OCI-LY7 (cell line): Measurements from ENCODE around the gene FNTB. TPM values are rescaled to one million over a fixed set of nuclear protein-coding genes. Genes with fewer than 3 reads are reported as not detected.

Experiments used
- BruUV-seq: library from RNA; stranded (reverse); fragments of 400-500 nt; replicated peaks from 2 replicates; lab custom pipeline; 2021; lab: Mats Ljungman, UMichigan
- CTCF ChIA-PET: fragments of 300-600 bp; sonication (Branson Sonifier 250); formaldehyde crosslinking; loops from one replicate; lab custom pipeline; 2022; ENCODE audit warnings: antibody characterized with exemption; ENCODE audit not compliant: unreplicated experiment; lab: Charles Lee
- POLR2A ChIA-PET: fragments of 300-600 bp; sonication (Branson Sonifier 250); formaldehyde crosslinking; loops from one replicate; lab custom pipeline; 2022; ENCODE audit warnings: antibody characterized with exemption; lab: Charles Lee
- DNase-seq: peaks from one replicate; pipeline ENCODE4 v3.0.0-alpha.2; 2015; ENCODE audit warnings: low spot score
- H2AFZ ChIP-seq: fragments of 200-600 bp; sonication (generic), shearing (Covaris generic); 2 replicates; pipeline ENCODE4 v1.6.1; 2014; ENCODE audit warnings: mild to moderate bottlenecking, antibody characterized with exemption, low read length, moderate library complexity
- H3K27ac ChIP-seq: fragments of 200-600 bp; sonication (generic); 2 replicates; pipeline ENCODE4 v1.5.1; 2014; ENCODE audit warnings: mixed run types, low read depth, mild to moderate bottlenecking, moderate library complexity, low read length, inconsistent platforms; ENCODE audit not compliant: poor library complexity, severe bottlenecking
- H3K36me3 ChIP-seq: fragments of 200-600 bp; sonication (generic); 2 replicates; pipeline ENCODE4 v1.6.1; 2014; ENCODE audit warnings: mild to moderate bottlenecking, antibody characterized with exemption, low read length, moderate library complexity, mixed read lengths; ENCODE audit not compliant: insufficient read depth
- H3K4me1 ChIP-seq: fragments of 200-600 bp; sonication (generic); 2 replicates; pipeline ENCODE4 v1.5.1; 2014; ENCODE audit warnings: mild to moderate bottlenecking, low read length; ENCODE audit not compliant: insufficient read depth, poor library complexity, severe bottlenecking
- H3K4me2 ChIP-seq: fragments of 200-600 bp; sonication (generic); 2 replicates; pipeline ENCODE4 v1.6.1; 2014; ENCODE audit warnings: mild to moderate bottlenecking, low read length
- H3K4me3 ChIP-seq: fragments of 200-600 bp; sonication (generic); 2 replicates; pipeline ENCODE4 v1.5.1; 2014; ENCODE audit warnings: mild to moderate bottlenecking, low read depth, low read length; ENCODE audit not compliant: poor library complexity, severe bottlenecking
- H3K79me2 ChIP-seq: fragments of 200-600 bp; sonication (generic); 2 replicates; pipeline ENCODE4 v1.6.1; 2016; ENCODE audit warnings: low read depth, mild to moderate bottlenecking, low read length, moderate library complexity, mixed read lengths; ENCODE audit not compliant: insufficient read depth
- H3K9me2 ChIP-seq: fragments of 200-600 bp; sonication (generic); 2 replicates; pipeline ENCODE4 v1.6.1; 2016; ENCODE audit warnings: mild to moderate bottlenecking, low read length, mixed read lengths; ENCODE audit not compliant: insufficient read depth
- H3K9me3 ChIP-seq: fragments of 200-600 bp; sonication (generic); 2 replicates; pipeline ENCODE4 v1.6.1; 2014; ENCODE audit warnings: mild to moderate bottlenecking, mixed run types, low read length, mixed read lengths
- H4K20me1 ChIP-seq: fragments of 200-600 bp; sonication (generic); 2 replicates; pipeline ENCODE4 v1.6.1; 2014; ENCODE audit warnings: mild to moderate bottlenecking, antibody characterized with exemption, low read length, moderate library complexity, mixed read lengths; ENCODE audit not compliant: insufficient read depth
- EZH2phosphoT487 ChIP-seq: fragments of 200-600 bp; sonication (generic); IDR thresholded peaks from 2 replicates; pipeline ENCODE4 v1.6.1; 2018; ENCODE audit warnings: low read depth, borderline replicate concordance, mild to moderate bottlenecking, mixed run types, antibody characterized with exemption, low read length, moderate library complexity, mixed read lengths
- intact Hi-C: fragments of 100-400 bp; cut with micrococcal nuclease; formaldehyde crosslinking; loops from one replicate; pipeline ENCODE4 v1.10.0; 2022; ENCODE audit not compliant: unreplicated experiment
- total RNA-seq, 2 experiments: library from RNA; depleted of rRNA in 1 of 2; stranded (reverse); fragments of >200 nt in 1 of 2; shearing (Covaris generic) in 1 of 2; gene quantifications; 2 replicates each; pipeline ENCODE4 v1.2.3, GENCODE V29; 2014 to 2022
- TF ChIP-seq, protein P1 (sequence below): fragments of 200-600 bp; sonication (generic); conservative IDR thresholded peaks from 2 replicates; pipeline ENCODE4 v1.5.1; 2014; ENCODE audit warnings: mild to moderate bottlenecking, antibody characterized with exemption, low read length, moderate library complexity, mixed read lengths

FNTB gene
- total RNA-seq, 2 experiments from 2014 or later: 9.2 to 18.0 TPM

DNA sequence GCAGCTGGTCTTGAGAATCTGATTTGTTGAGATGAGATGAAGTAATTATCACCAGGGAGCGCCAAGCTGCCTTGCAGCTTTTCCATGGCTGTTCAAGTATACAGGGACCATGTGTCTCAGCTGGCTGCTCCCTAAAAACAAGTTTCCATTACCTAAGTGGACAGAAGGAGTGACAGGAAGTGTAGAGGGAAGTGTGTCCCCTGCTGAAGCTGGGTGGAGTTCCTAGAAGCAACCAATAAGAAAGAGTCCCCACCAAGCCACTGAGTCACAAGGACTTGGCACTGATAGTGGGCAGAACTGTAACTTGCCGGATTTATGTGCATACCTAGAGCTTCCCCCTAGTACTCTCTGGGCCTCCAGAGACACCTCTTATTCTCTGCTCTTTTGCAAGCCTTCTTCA, 42.7 kb upstream of the FNTB start:
- no peak overlapping the region for H3K27ac ChIP-seq
- TF ChIP-seq, protein P1, sequence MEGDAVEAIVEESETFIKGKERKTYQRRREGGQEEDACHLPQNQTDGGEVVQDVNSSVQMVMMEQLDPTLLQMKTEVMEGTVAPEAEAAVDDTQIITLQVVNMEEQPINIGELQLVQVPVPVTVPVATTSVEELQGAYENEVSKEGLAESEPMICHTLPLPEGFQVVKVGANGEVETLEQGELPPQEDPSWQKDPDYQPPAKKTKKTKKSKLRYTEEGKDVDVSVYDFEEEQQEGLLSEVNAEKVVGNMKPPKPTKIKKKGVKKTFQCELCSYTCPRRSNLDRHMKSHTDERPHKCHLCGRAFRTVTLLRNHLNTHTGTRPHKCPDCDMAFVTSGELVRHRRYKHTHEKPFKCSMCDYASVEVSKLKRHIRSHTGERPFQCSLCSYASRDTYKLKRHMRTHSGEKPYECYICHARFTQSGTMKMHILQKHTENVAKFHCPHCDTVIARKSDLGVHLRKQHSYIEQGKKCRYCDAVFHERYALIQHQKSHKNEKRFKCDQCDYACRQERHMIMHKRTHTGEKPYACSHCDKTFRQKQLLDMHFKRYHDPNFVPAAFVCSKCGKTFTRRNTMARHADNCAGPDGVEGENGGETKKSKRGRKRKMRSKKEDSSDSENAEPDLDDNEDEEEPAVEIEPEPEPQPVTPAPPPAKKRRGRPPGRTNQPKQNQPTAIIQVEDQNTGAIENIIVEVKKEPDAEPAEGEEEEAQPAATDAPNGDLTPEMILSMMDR: no peak
- TF ChIP-seq EZH2phosphoT487: no peak
- BruUV-seq: no TSS peak
- no peaks in the 10 kb centered on the region for H3K9me2 ChIP-seq
- H3K4me2 ChIP-seq: no peak overlapping the region
- H2AFZ ChIP-seq: no peak overlapping the region
- H4K20me1 ChIP-seq: no peaks in the 10 kb centered on the region
- no peaks in the 10 kb centered on the region for H3K9me3 ChIP-seq
- peaks cover 16% of the 10 kb centered on the region for H3K36me3 ChIP-seq
- H3K79me2 ChIP-seq: no peaks in the 10 kb centered on the region
- ChIA-PET CTCF (no interaction called here), POLR2A (no interaction called here)
- H3K4me1 ChIP-seq: no peaks in the 10 kb centered on the region
- DNase-seq: no peak
- H3K4me3 ChIP-seq: no peak overlapping the region
- intact Hi-C loops: loop anchor here (10.0 kb wide), 1 partner anchor 979 kb away; no protein-coding TSS in a partner anchor

DNA sequence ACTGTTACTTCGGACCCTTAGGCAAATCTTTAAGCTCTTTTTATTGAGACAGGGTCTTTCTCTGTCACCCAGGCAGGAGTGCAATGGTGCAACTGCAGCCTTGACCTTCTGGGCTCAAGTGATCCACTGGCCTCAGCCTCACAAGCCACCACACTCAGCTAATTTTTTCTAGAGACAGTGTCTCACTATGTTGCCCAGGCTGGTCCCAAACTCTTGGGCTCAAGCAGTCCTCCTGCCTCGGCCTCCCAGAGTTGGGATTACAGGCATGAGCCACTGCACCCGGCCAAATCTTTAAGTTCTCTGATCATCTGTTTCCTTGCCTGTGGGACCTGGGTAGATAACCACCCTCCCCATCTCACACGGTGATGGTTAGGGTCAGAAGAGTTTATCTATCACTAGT, 41.8 kb upstream of the FNTB start:
- no TSS peak for BruUV-seq
- Histone ChIP-seq H3K4me2 (no peak overlapping the region), H3K27ac (no peak overlapping the region), H3K4me1 (no peaks in the 10 kb centered on the region), H3K9me2 (no peaks in the 10 kb centered on the region), H3K4me3 (no peak overlapping the region), H2AFZ (no peak overlapping the region), H4K20me1 (no peaks in the 10 kb centered on the region), H3K9me3 (no peaks in the 10 kb centered on the region), H3K36me3 (peaks cover 16% of the 10 kb centered on the region), H3K79me2 (no peaks in the 10 kb centered on the region)
- intact Hi-C loops: loop anchor here (10.0 kb wide), 1 partner anchor 980 kb away; no protein-coding TSS in a partner anchor
- DNase-seq: no peak
- TF ChIP-seq, protein P1: no peak
- no peak for TF ChIP-seq EZH2phosphoT487
- ChIA-PET CTCF (no interaction called here), POLR2A (interaction anchor here (0.6 kb wide), 1 partner anchor 25 kb away, joined by 3 read pairs; no protein-coding TSS in a partner anchor)

DNA sequence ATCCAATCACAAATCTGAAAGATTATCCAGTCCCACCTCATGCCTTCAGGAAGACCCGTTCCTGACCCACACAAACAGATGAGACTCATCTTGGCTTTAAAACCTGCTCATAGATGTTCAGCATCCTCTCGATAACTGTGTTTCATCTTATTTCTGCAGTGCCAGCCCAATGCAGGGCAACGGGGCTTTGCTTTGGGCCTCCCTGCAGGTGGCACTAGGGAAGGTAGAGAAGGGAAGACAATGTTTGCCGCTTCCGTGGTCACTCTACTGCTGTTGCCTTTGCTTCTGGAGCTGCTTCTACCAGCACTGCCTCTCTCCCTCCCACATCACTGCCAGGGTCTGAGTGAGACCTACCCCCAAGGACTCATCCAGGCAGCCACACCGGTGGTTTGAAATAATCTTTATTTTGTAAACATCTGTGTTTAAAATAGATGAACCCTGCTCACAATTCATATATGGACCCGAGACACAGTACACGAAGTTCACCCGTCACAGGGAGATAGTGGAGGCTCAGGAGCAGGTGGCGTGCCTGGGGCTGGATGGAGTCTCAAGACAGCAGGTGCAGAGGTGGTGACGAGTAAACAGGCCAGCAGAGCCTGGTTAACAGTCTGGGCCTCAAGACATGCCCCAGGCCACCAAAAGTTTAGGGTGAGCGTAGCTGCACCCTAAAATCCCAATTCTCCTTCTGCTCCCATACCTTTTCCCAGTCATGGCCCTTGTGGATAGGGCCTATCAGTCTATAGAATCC, 41.1 kb upstream of the FNTB start:
- POLR2A ChIA-PET: interaction anchor here (0.6 to 1.3 kb wide), 2 partner anchors 9 to 26 kb away, joined by 3 read pairs; no protein-coding TSS in a partner anchor

More for the DNA sequence above, 41.1 kb upstream of the FNTB start:
- intact Hi-C loops: loop anchor here (10.0 kb wide), 1 partner anchor 981 kb away; no protein-coding TSS in a partner anchor
- Histone ChIP-seq H4K20me1 (no peaks in the 10 kb centered on the region), H3K79me2 (no peaks in the 10 kb centered on the region), H3K4me2 (no peak overlapping the region), H3K4me3 (no peak overlapping the region), H3K4me1 (no peaks in the 10 kb centered on the region), H3K9me3 (no peaks in the 10 kb centered on the region), H3K36me3 (peaks cover 16% of the 10 kb centered on the region), H3K27ac (no peak overlapping the region), H3K9me2 (no peaks in the 10 kb centered on the region), H2AFZ (no peak overlapping the region)
- BruUV-seq: no TSS peak
- TF ChIP-seq, protein P1: no peak
- TF ChIP-seq EZH2phosphoT487: no peak
- CTCF ChIA-PET: no interaction called here
- no peak for DNase-seq
